PC-3 (cell line): ENCODE results near the gene SLC10A2.

Source experiments
- EZH2phosphoT487 ChIP-seq: fragments of 300-600 bp; sonication (generic); IDR thresholded peaks from 2 replicates; pipeline ENCODE4 v1.6.1; 2018; ENCODE audit warnings: mild to moderate bottlenecking, antibody characterized with exemption, low read length, borderline replicate concordance
- TF ChIP-seq, protein P1 (sequence below): fragments of 300-600 bp; sonication (generic); conservative IDR thresholded peaks from 2 replicates; pipeline ENCODE4 v1.5.1; 2017; ENCODE audit warnings: antibody characterized with exemption, low read depth, mild to moderate bottlenecking, low read length

DNA sequence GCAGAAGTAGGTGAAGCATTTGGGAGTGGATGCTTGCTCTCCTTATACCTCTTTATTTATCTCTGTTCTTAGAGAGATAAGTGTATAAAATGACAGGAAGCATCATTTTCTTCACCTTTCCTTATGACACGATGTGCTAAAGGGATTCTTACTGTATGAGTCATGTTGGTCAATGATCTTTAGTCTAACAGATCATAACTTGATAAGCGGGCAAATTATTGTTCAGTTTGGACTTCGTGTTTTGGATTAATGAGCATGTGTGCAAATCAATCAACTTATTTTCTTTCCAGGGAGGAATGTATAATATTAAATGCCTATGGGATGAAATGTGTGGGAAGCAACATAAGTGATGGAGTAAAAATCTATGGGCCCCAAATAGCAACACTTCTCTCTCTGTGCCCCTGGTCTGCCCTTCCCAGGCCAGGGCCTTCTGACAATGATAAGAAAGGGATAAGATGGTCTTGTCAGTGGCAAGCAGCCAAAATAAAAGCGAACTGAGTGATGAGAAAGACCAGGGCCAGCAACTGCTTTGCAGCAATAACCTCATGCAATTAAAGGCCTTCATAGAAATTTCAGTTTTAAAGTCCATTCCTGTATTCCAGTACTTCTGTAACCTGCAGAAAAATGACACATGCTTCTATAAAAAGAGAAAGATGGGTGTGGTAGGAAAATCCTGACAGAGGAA is 61.4 kb downstream of the SLC10A2 start:
- TF ChIP-seq, protein P1, sequence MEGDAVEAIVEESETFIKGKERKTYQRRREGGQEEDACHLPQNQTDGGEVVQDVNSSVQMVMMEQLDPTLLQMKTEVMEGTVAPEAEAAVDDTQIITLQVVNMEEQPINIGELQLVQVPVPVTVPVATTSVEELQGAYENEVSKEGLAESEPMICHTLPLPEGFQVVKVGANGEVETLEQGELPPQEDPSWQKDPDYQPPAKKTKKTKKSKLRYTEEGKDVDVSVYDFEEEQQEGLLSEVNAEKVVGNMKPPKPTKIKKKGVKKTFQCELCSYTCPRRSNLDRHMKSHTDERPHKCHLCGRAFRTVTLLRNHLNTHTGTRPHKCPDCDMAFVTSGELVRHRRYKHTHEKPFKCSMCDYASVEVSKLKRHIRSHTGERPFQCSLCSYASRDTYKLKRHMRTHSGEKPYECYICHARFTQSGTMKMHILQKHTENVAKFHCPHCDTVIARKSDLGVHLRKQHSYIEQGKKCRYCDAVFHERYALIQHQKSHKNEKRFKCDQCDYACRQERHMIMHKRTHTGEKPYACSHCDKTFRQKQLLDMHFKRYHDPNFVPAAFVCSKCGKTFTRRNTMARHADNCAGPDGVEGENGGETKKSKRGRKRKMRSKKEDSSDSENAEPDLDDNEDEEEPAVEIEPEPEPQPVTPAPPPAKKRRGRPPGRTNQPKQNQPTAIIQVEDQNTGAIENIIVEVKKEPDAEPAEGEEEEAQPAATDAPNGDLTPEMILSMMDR: no peak
- TF ChIP-seq EZH2phosphoT487: no peak
